HG02763 (cell line): ENCODE results near the gene MED12L.

Source experiments
- ATAC-seq: cut with Tn5 transposase; IDR thresholded peaks from one replicate; pipeline ENCODE4 v1.9.1; 2021; ENCODE audit warnings: mild to moderate bottlenecking, moderate library complexity; ENCODE audit not compliant: unreplicated experiment

MED12L gene

GRCh38 chr3:151436675-151437446, 351.4 kb downstream of the MED12L start:
- ATAC-seq, result no peak

GRCh38 chr3:151437906-151438305, 352.4 kb downstream of the MED12L start:
- ATAC-seq, result no peak

- peak; percentile 68 for ATAC-seq
Observed at GRCh38 chr3:151439652-151440125, 354.2 kb downstream of the MED12L start.

GRCh38 chr3:151440940-151441339, 355.5 kb downstream of the MED12L start:
- no peak for ATAC-seq

- no peak for ATAC-seq
Observed at GRCh38 chr3:151443583-151443982, 358.1 kb downstream of the MED12L start.

- no peak for ATAC-seq
Observed at GRCh38 chr3:151445273-151446001, 360.0 kb downstream of the MED12L start.

GRCh38 chr3:151446002-151446340, 360.5 kb downstream of the MED12L start:
- ATAC-seq, result no peak

GRCh38 chr3:151452368-151452767, 366.9 kb downstream of the MED12L start:
- no peak for ATAC-seq

GRCh38 chr3:151452841-151453240, 367.4 kb downstream of the MED12L start:
- no peak for ATAC-seq

GRCh38 chr3:151456065-151456464, 370.6 kb downstream of the MED12L start:
- no peak for ATAC-seq

GRCh38 chr3:151459358-151459757, 373.9 kb downstream of the MED12L start:
- no peak for ATAC-seq

- no peak for ATAC-seq
Observed at GRCh38 chr3:151460228-151460627, 374.8 kb downstream of the MED12L start.

- ATAC-seq, result no peak
Observed at GRCh38 chr3:151460774-151461450, 375.4 kb downstream of the MED12L start, which contains the start of gene IGSF10. TSS of gene IGSF10 (minus strand) at chr3:151461061. CDS start at chr3:151458709, 2,352 bp downstream.

- ATAC-seq, result no peak
Observed at GRCh38 chr3:151462278-151462780, 376.9 kb downstream of the MED12L start.

- no peak for ATAC-seq
Observed at GRCh38 chr3:151462991-151463390, 377.5 kb downstream of the MED12L start.

GRCh38 chr3:151467069-151467468, 381.6 kb downstream of the MED12L start:
- no peak for ATAC-seq

GRCh38 chr3:151468284-151468917, 382.9 kb downstream of the MED12L start:
- peak; percentile 50 for ATAC-seq

- no peak for ATAC-seq
Observed at GRCh38 chr3:151476344-151477018, 391.0 kb downstream of the MED12L start.

GRCh38 chr3:151477591-151478334, 392.3 kb downstream of the MED12L start:
- ATAC-seq, result no peak

GRCh38 chr3:151478335-151478697, 392.9 kb downstream of the MED12L start:
- no peak for ATAC-seq
